Measurements from ENCODE around the gene GRID2. TPM values are rescaled to one million over a fixed set of nuclear protein-coding genes. Genes with fewer than 3 reads are reported as not detected.

GRID2 gene
- total and polyA plus RNA-seq, 2 experiments from 2014 or later: 0.12 TPM; not detected in 1

GRCh38 chr4:93730760-93731159 lies 1427.0 kb downstream of the GRID2 start:
- TF ChIP-seq CTCF (IDR thresholded peaks at IDR 0.05; ENCODE audit: low read depth, low read length): no peak
- no peak for DNase-seq (ENCODE audit: low read depth in 1 of 2, low spot score in 1 of 2)
- no peaks in the 10 kb centered on the region for H3K27me3 ChIP-seq
- no peak overlapping the region for H3K4me3 ChIP-seq
- H3K9me3 ChIP-seq (ENCODE audit: low read depth): no peaks in the 10 kb centered on the region
- H3K27ac ChIP-seq: no peak overlapping the region
- H3K4me1 ChIP-seq (ENCODE audit: low read depth): peaks cover 8% of the 10 kb centered on the region
- no peaks in the 10 kb centered on the region for H3K36me3 ChIP-seq

- no peak for DNase-seq (ENCODE audit: low read depth in 1 of 2, low spot score in 1 of 2)
- H3K27ac ChIP-seq: no peak overlapping the region
Measured at GRCh38 chr4:93731456-93731855, 1427.7 kb downstream of the GRID2 start.

GRCh38 chr4:93732509-93732908 lies 1428.7 kb downstream of the GRID2 start:
- no peaks in the 10 kb centered on the region for H3K36me3 ChIP-seq
- no peak overlapping the region for H3K27ac ChIP-seq
- H3K9me3 ChIP-seq (ENCODE audit: low read depth): no peaks in the 10 kb centered on the region
- DNase-seq (ENCODE audit: low read depth in 1 of 2, low spot score in 1 of 2): no peak
- no peak overlapping the region for H3K4me3 ChIP-seq
- no peaks in the 10 kb centered on the region for H3K27me3 ChIP-seq
- no peak for TF ChIP-seq CTCF (IDR thresholded peaks at IDR 0.05; ENCODE audit: low read depth, low read length)
- peaks cover 8% of the 10 kb centered on the region for H3K4me1 ChIP-seq (ENCODE audit: low read depth)

More at GRCh38 chr4:93731456-93731855, 1427.7 kb downstream of the GRID2 start:
- no peaks in the 10 kb centered on the region for H3K27me3 ChIP-seq
- peaks cover 8% of the 10 kb centered on the region for H3K4me1 ChIP-seq (ENCODE audit: low read depth)
- no peaks in the 10 kb centered on the region for H3K9me3 ChIP-seq (ENCODE audit: low read depth)
- H3K4me3 ChIP-seq: no peak overlapping the region
- no peaks in the 10 kb centered on the region for H3K36me3 ChIP-seq
- TF ChIP-seq CTCF (IDR thresholded peaks at IDR 0.05; ENCODE audit: low read depth, low read length): no peak

GRCh38 chr4:93740890-93741289 lies 1437.1 kb downstream of the GRID2 start:
- Histone ChIP-seq H3K4me1 (ENCODE audit: low read depth) (peaks cover 12% of the 10 kb centered on the region), H3K9me3 (ENCODE audit: low read depth) (no peaks in the 10 kb centered on the region), H3K27me3 (no peaks in the 10 kb centered on the region), H3K27ac (no peak overlapping the region), H3K36me3 (no peaks in the 10 kb centered on the region), H3K4me3 (no peak overlapping the region)
- DNase-seq (ENCODE audit: low read depth in 1 of 2, low spot score in 1 of 2): no peak
- no peak for TF ChIP-seq CTCF (IDR thresholded peaks at IDR 0.05; ENCODE audit: low read depth, low read length)

- DNase-seq (ENCODE audit: low read depth in 1 of 2, low spot score in 1 of 2): no peak
- TF ChIP-seq CTCF (IDR thresholded peaks at IDR 0.05; ENCODE audit: low read depth, low read length): no peak
- H3K27me3 ChIP-seq: no peaks in the 10 kb centered on the region
- peaks cover 19% of the 10 kb centered on the region for H3K4me1 ChIP-seq (ENCODE audit: low read depth)
- no peaks in the 10 kb centered on the region for H3K36me3 ChIP-seq
- H3K9me3 ChIP-seq (ENCODE audit: low read depth): no peaks in the 10 kb centered on the region
- no peak overlapping the region for H3K4me3 ChIP-seq
- no peak overlapping the region for H3K27ac ChIP-seq
Measured at GRCh38 chr4:93743022-93743421, 1439.3 kb downstream of the GRID2 start.

GRCh38 chr4:93743635-93744034 lies 1439.9 kb downstream of the GRID2 start:
- Histone ChIP-seq H3K9me3 (ENCODE audit: low read depth) (no peaks in the 10 kb centered on the region), H3K27me3 (no peaks in the 10 kb centered on the region), H3K27ac (no peak overlapping the region), H3K4me3 (no peak overlapping the region), H3K36me3 (no peaks in the 10 kb centered on the region), H3K4me1 (ENCODE audit: low read depth) (peaks cover 19% of the 10 kb centered on the region)
- DNase-seq (ENCODE audit: low read depth in 1 of 2, low spot score in 1 of 2): no peak
- no peak for TF ChIP-seq CTCF (IDR thresholded peaks at IDR 0.05; ENCODE audit: low read depth, low read length)

All from cardiac muscle cell (in vitro differentiated cells and primary cell).